Ascending aorta (tissue), 2 donors: Measurements from ENCODE around the gene TRIM34. TPM values are rescaled to one million over a fixed set of nuclear protein-coding genes. Genes with fewer than 3 reads are reported as not detected.
"Not testable (repeated sequence)": the region's sequence is repeated elsewhere in the genome, so short reads cannot be mapped to it uniquely, and the experiment has no call there.

Experiments used
- DNase-seq, 2 donors: peaks; one replicate each; pipeline ENCODE4 v3.0.0-alpha.2; 2019; ENCODE audit warnings: low spot score in 2 of 2
- H3K27ac ChIP-seq, 2 donors: fragments of 200-600 bp; sonication (generic); one replicate each; pipeline ENCODE4 v1.5.1; 2016 to 2017; ENCODE audit warnings: mild to moderate bottlenecking in 1 of 2
- H3K27me3 ChIP-seq: fragments of 200-600 bp; sonication (generic); one replicate; pipeline ENCODE4 v1.5.1; 2017
- H3K36me3 ChIP-seq, 2 donors: fragments of 200-600 bp; sonication (generic); one replicate each; pipeline ENCODE4 v1.5.1; 2016
- H3K4me1 ChIP-seq, 2 donors: fragments of 200-600 bp; sonication (generic); one replicate each; pipeline ENCODE4 v1.5.1; 2016 to 2017; ENCODE audit warnings: mild to moderate bottlenecking in 1 of 2
- H3K4me3 ChIP-seq, 2 donors: fragments of 200-600 bp; sonication (generic); one replicate each; pipeline ENCODE4 v1.5.1; 2016 to 2017; ENCODE audit warnings: mild to moderate bottlenecking in 1 of 2
- H3K9me3 ChIP-seq, 2 donors: fragments of 200-600 bp; sonication (generic); one replicate each; pipeline ENCODE4 v1.5.1; 2016
- CTCF ChIP-seq, 3 experiments: fragments of 200-600 bp in 2 of 3; fragments of 450-650 bp in 1 of 3; sonication (generic) in 2 of 3; IDR thresholded peaks; one replicate each; pipeline ENCODE4 v1.5.1; 2016 to 2019; ENCODE audit warnings: antibody characterized with exemption in 3 of 3, mild to moderate bottlenecking in 1 of 3, moderate library complexity in 1 of 3
- intact Hi-C: fragments of 100-400 bp; cut with DNase I; formaldehyde crosslinking; loops from one replicate; pipeline ENCODE4 v1.15.1; 2023
- total RNA-seq: library from RNA; depleted of rRNA; stranded (reverse); fragments of >200 nt; gene quantifications from one replicate; pipeline ENCODE4 v1.1.0, GENCODE V29; 2016

TRIM34 gene
- total RNA-seq, 1 donor from 2014 or later = not detected

GRCh38 chr11:5639953-5640352, 15.2 kb downstream of the TRIM34 start:
- intact Hi-C loops = no loop called here

GRCh38 chr11:5643585-5643984, 18.8 kb downstream of the TRIM34 start:
- H3K4me3 ChIP-seq = no peak overlapping the region
- H3K36me3 ChIP-seq = peaks cover 19 to 26% of the 10 kb centered on the region in 2 donors
- no peaks in the 10 kb centered on the region for H3K4me1 ChIP-seq
- no peak for DNase-seq
- intact Hi-C loops = no loop called here
- H3K27ac ChIP-seq = no peak overlapping the region
- no peaks in the 10 kb centered on the region for H3K27me3 ChIP-seq
- no peaks in the 10 kb centered on the region for H3K9me3 ChIP-seq
- no peak for TF ChIP-seq CTCF (IDR thresholded peaks at IDR 0.05)

More at GRCh38 chr11:5639953-5640352, 15.2 kb downstream of the TRIM34 start:
- Histone ChIP-seq H3K36me3 (peaks cover 21 to 53% of the 10 kb centered on the region in 2 donors), H3K27ac (no peak overlapping the region), H3K4me1 (no peaks in the 10 kb centered on the region), H3K4me3 (no peak overlapping the region), H3K9me3 (no peaks in the 10 kb centered on the region), H3K27me3 (no peaks in the 10 kb centered on the region)
- DNase-seq = no peak
- no peak for TF ChIP-seq CTCF (IDR thresholded peaks at IDR 0.05)

- Histone ChIP-seq H3K4me1 (no peaks in the 10 kb centered on the region), H3K27ac (no peak overlapping the region), H3K4me3 (no peak overlapping the region), H3K27me3 (no peaks in the 10 kb centered on the region), H3K9me3 (no peaks in the 10 kb centered on the region), H3K36me3 (peaks cover 13 to 20% of the 10 kb centered on the region in 2 donors)
- DNase-seq = no peak
- TF ChIP-seq CTCF (IDR thresholded peaks at IDR 0.05) = no peak
- intact Hi-C loops = no loop called here
Observed at GRCh38 chr11:5646139-5646538, 21.3 kb downstream of the TRIM34 start.

- Histone ChIP-seq H3K9me3 (no peaks in the 10 kb centered on the region), H3K27me3 (no peaks in the 10 kb centered on the region), H3K4me1 (no peaks in the 10 kb centered on the region), H3K27ac (no peak overlapping the region), H3K36me3 (peaks cover 0 to 8% of the 10 kb centered on the region in 2 donors), H3K4me3 (no peak overlapping the region)
- TF ChIP-seq CTCF (IDR thresholded peaks at IDR 0.05) = no peak
- intact Hi-C loops = no loop called here
- DNase-seq = no peak
Observed at GRCh38 chr11:5655474-5655873, 30.7 kb downstream of the TRIM34 start.

GRCh38 chr11:5656956-5657355, 32.2 kb downstream of the TRIM34 start:
- H3K4me3 ChIP-seq, H3K27me3 ChIP-seq, H3K9me3 ChIP-seq, H3K4me1 ChIP-seq, intact Hi-C loops, DNase-seq, H3K27ac ChIP-seq: not testable (repeated sequence)
- peaks cover 0 to 13% of the 10 kb centered on the region in 2 donors for H3K36me3 ChIP-seq

- intact Hi-C loops = no loop called here
- H3K27ac ChIP-seq = no peak overlapping the region
- no peaks in the 10 kb centered on the region for H3K9me3 ChIP-seq
- DNase-seq = no peak
- no peaks in the 10 kb centered on the region for H3K4me1 ChIP-seq
- no peak for TF ChIP-seq CTCF (IDR thresholded peaks at IDR 0.05)
- no peak overlapping the region for H3K4me3 ChIP-seq
- H3K27me3 ChIP-seq = no peaks in the 10 kb centered on the region
- H3K36me3 ChIP-seq = peaks cover 4 to 21% of the 10 kb centered on the region in 2 donors
Observed at GRCh38 chr11:5658318-5658717, 33.5 kb downstream of the TRIM34 start.
